KMS-11 (cell line): Measurements from ENCODE around the gene NDST3.

Experiments used
- H2AFZ ChIP-seq: fragments of 200-600 bp; sonication (generic); 2 replicates; pipeline ENCODE4 v1.6.1; 2016; ENCODE audit warnings: antibody characterized with exemption, mixed run types, low read depth
- H3K27ac ChIP-seq: fragments of 200-600 bp; sonication (generic); 2 replicates; pipeline ENCODE4 v1.6.1; 2016; ENCODE audit warnings: mild to moderate bottlenecking, mixed run types
- H3K27me3 ChIP-seq: fragments of 200-600 bp; sonication (generic); 2 replicates; pipeline ENCODE4 v1.6.1; 2017; ENCODE audit warnings: mild to moderate bottlenecking, low read depth, mixed run types, moderate library complexity; ENCODE audit not compliant: insufficient read depth
- H3K36me3 ChIP-seq: fragments of 200-600 bp; sonication (generic); 2 replicates; pipeline ENCODE4 v1.6.1; 2017; ENCODE audit warnings: mild to moderate bottlenecking, mixed run types; ENCODE audit not compliant: insufficient read depth
- H3K4me1 ChIP-seq: fragments of 200-600 bp; sonication (generic); 2 replicates; pipeline ENCODE4 v1.6.1; 2016; ENCODE audit warnings: mild to moderate bottlenecking, low read depth, mixed run types; ENCODE audit not compliant: poor library complexity, severe bottlenecking
- H3K4me2 ChIP-seq: fragments of 200-600 bp; sonication (generic); 2 replicates; pipeline ENCODE4 v1.7.0; 2016; ENCODE audit warnings: mild to moderate bottlenecking, mixed run types
- H3K4me3 ChIP-seq: fragments of 200-600 bp; sonication (generic); IDR thresholded peaks from 2 replicates; pipeline ENCODE4 v1.6.1; 2017; ENCODE audit warnings: low read depth, low read length, mixed read lengths; ENCODE audit not compliant: insufficient read depth
- H3K79me2 ChIP-seq: fragments of 200-600 bp; sonication (generic); 2 replicates; pipeline ENCODE4 v1.6.1; 2016; ENCODE audit warnings: low read depth, mixed run types; ENCODE audit not compliant: insufficient read depth
- H3K9ac ChIP-seq: fragments of 200-600 bp; sonication (generic); 2 replicates; pipeline ENCODE4 v1.6.1; 2016; ENCODE audit warnings: mild to moderate bottlenecking, mixed run types
- H4K20me1 ChIP-seq: fragments of 200-600 bp; sonication (generic); 2 replicates; pipeline ENCODE4 v1.6.1; 2016; ENCODE audit warnings: mild to moderate bottlenecking, mixed run types; ENCODE audit not compliant: insufficient read depth
- TF ChIP-seq, protein P1 (sequence below): fragments of 200-600 bp; sonication (generic); conservative IDR thresholded peaks from 2 replicates; pipeline ENCODE4 v1.6.1; 2017; ENCODE audit warnings: low read depth, mild to moderate bottlenecking, antibody characterized with exemption, low read length, moderate library complexity, mixed read lengths

Gene NDST3

DNA sequence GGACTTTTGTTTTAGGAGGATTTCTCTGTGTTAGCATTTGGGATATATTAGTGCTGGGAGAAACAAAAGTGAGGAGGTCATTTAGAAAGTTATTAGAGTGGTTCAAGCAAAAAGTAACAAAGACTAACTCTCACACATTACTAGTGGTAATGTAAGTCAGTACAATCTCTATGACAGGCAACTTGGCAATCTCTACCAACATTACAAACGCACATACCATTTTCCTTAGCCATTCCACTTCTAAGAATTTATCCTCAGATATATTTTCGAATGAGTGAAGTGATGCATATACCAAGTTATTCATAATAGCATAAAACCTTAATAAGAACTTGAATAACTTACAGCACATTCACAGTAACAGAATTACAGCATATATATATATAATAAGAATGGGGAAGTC lies 172.3 kb downstream of the NDST3 start:
- H4K20me1 ChIP-seq = no peaks in the 10 kb centered on the region
- no peak overlapping the region for H3K27ac ChIP-seq
- H3K79me2 ChIP-seq = no peaks in the 10 kb centered on the region
- H3K9ac ChIP-seq = no peak overlapping the region
- H3K27me3 ChIP-seq = no peaks in the 10 kb centered on the region
- H3K4me3 ChIP-seq = no peak overlapping the region
- H2AFZ ChIP-seq = no peak overlapping the region
- TF ChIP-seq, protein P1, sequence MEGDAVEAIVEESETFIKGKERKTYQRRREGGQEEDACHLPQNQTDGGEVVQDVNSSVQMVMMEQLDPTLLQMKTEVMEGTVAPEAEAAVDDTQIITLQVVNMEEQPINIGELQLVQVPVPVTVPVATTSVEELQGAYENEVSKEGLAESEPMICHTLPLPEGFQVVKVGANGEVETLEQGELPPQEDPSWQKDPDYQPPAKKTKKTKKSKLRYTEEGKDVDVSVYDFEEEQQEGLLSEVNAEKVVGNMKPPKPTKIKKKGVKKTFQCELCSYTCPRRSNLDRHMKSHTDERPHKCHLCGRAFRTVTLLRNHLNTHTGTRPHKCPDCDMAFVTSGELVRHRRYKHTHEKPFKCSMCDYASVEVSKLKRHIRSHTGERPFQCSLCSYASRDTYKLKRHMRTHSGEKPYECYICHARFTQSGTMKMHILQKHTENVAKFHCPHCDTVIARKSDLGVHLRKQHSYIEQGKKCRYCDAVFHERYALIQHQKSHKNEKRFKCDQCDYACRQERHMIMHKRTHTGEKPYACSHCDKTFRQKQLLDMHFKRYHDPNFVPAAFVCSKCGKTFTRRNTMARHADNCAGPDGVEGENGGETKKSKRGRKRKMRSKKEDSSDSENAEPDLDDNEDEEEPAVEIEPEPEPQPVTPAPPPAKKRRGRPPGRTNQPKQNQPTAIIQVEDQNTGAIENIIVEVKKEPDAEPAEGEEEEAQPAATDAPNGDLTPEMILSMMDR = no peak
- no peaks in the 10 kb centered on the region for H3K36me3 ChIP-seq
- H3K4me1 ChIP-seq = no peaks in the 10 kb centered on the region
- H3K4me2 ChIP-seq = no peak overlapping the region

DNA sequence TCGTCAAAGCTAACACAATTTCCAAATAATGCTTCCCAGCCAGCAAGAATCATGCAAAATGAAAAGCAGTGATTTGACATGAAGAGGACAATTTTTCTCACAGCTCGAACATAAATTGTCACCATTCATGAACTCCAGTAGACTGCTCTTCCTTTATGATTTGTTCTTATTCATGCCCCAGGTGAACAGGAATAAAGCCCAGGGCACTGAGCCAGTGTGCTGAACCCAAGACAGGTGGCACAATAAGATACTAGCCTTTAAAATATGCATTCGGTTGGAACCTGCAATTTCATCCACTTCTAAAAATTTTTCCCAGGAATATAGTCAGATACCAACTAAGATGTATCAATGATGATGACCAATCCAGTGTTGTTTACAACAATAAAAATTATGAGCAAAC lies 178.8 kb downstream of the NDST3 start:
- TF ChIP-seq, protein P1 = no peak
- H4K20me1 ChIP-seq = no peaks in the 10 kb centered on the region
- H3K9ac ChIP-seq = no peak overlapping the region
- H3K4me3 ChIP-seq = no peak overlapping the region
- no peaks in the 10 kb centered on the region for H3K36me3 ChIP-seq
- no peak overlapping the region for H3K4me2 ChIP-seq
- no peaks in the 10 kb centered on the region for H3K4me1 ChIP-seq
- no peaks in the 10 kb centered on the region for H3K27me3 ChIP-seq
- H3K27ac ChIP-seq = no peak overlapping the region
- no peaks in the 10 kb centered on the region for H3K79me2 ChIP-seq
- H2AFZ ChIP-seq = no peak overlapping the region

DNA sequence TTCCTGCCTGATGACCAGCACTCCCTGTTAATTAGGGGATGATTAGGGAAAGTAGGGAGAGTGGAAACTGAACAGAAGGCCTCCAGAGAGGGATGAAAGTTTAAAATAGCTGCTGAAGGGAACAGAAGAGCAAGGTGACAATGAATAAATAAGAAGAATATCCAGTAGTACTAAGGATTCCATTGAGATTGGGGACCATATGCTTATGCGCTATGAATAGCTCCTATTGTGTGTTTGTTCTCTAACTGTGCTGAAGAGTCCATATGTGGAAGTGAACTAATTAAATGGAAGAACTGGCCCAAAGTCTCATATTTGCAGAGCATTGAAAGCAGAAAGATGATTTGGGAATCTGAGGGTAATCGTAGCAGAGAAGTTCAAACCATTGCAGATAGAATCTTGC lies 181.5 kb downstream of the NDST3 start:
- Histone ChIP-seq H2AFZ (no peak overlapping the region), H3K4me3 (no peak overlapping the region), H4K20me1 (no peaks in the 10 kb centered on the region), H3K79me2 (no peaks in the 10 kb centered on the region), H3K27ac (no peak overlapping the region), H3K9ac (no peak overlapping the region), H3K4me2 (no peak overlapping the region), H3K4me1 (no peaks in the 10 kb centered on the region), H3K27me3 (no peaks in the 10 kb centered on the region), H3K36me3 (no peaks in the 10 kb centered on the region)
- TF ChIP-seq, protein P1 = no peak

DNA sequence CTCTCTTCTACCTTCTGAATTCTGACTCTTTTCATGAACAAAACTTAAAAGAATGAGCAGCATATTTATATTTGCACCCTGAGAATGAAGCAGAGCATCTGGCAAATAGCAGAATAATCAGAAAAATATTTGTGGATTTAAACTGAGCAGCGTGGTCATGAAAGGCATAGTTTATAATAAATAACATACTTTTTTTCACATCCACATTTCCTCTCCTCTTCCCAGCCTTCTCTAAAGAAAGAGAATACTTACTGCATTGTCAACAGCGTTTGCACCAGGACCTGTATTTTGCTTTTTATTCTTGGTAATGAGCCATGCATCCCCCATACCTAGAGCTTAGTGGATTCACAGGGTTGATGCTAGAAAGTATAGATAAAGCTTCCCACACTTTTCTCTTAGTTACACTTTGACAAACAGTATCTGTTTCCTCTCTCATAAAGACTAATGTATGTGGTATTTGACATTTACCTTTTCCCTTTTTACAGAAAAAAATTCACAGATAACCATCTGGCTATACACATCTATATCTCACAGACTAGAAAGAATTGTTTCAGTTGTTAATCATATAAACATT lies 187.0 kb downstream of the NDST3 start:
- no peak overlapping the region for H3K27ac ChIP-seq
- no peaks in the 10 kb centered on the region for H3K79me2 ChIP-seq
- H2AFZ ChIP-seq = no peak overlapping the region
- TF ChIP-seq, protein P1 = no peak
- no peak overlapping the region for H3K4me2 ChIP-seq
- H3K9ac ChIP-seq = no peak overlapping the region
- H3K4me1 ChIP-seq = no peaks in the 10 kb centered on the region
- H4K20me1 ChIP-seq = no peaks in the 10 kb centered on the region
- H3K4me3 ChIP-seq = no peak overlapping the region
- H3K36me3 ChIP-seq = no peaks in the 10 kb centered on the region
- H3K27me3 ChIP-seq = no peaks in the 10 kb centered on the region
